NOMO-1 (cell line): ENCODE data around the gene SLC30A10.
A peak's percentile ranks its signal among the peaks of the same experiment; 100 is the strongest.
"Not testable (repeated sequence)": the region's sequence is repeated elsewhere in the genome, so short reads cannot be mapped to it uniquely, and the experiment has no call there.

Experiments
- DNase-seq, 2 experiments: peaks; one replicate each; lab custom pipeline; 2025; ENCODE audit not compliant: unreplicated experiment in 2 of 2; lab: John Stamatoyannopoulos, UW

Gene SLC30A10

DNA sequence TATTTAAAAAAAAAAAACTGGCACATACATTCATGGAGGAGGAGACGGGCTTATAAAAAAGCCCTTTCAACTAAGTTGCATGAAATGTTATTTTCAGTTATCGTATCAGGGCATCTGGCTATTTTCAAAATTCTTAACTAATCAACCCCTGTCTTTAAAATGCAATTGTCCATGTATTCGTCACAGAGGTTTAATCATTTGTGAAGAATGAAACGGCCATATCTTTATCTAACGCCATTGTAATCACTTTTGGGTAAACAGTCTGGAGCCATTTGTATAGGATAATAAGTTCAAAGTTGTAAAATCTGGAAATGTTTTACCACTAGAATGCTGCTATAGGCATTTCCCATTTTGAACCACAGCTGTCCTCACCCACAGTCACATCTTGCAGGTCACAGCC lies 30.4 kb downstream of the SLC30A10 start:
- no peak for DNase-seq

- not testable (repeated sequence) for DNase-seq
Observed at GRCh38 chr1:219892271-219892670, 36.1 kb downstream of the SLC30A10 start.

DNA sequence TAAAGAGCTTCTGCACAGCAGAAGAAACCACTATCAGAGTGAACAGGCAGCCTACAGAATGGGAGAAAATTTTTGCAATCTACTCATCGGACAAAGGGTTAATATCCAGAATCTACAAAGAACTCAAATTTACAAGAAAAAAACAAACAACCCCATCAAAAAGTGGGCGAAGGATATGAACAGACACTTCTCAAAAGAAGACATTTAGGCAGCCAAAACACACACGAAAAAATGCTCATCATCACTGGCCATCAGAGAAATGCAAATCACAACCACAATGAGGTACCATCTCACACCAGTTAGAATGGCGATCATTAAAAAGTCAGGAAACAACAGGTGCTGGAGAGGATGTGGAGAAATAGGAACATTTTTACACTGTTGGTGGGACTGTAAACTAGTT lies 36.5 kb downstream of the SLC30A10 start:
- not testable (repeated sequence) for DNase-seq

- DNase-seq, result not testable (repeated sequence)
Observed at GRCh38 chr1:219888667-219889066, 39.7 kb downstream of the SLC30A10 start.

GRCh38 chr1:219885680-219886079 lies 42.7 kb downstream of the SLC30A10 start:
- DNase-seq, result no peak

DNA sequence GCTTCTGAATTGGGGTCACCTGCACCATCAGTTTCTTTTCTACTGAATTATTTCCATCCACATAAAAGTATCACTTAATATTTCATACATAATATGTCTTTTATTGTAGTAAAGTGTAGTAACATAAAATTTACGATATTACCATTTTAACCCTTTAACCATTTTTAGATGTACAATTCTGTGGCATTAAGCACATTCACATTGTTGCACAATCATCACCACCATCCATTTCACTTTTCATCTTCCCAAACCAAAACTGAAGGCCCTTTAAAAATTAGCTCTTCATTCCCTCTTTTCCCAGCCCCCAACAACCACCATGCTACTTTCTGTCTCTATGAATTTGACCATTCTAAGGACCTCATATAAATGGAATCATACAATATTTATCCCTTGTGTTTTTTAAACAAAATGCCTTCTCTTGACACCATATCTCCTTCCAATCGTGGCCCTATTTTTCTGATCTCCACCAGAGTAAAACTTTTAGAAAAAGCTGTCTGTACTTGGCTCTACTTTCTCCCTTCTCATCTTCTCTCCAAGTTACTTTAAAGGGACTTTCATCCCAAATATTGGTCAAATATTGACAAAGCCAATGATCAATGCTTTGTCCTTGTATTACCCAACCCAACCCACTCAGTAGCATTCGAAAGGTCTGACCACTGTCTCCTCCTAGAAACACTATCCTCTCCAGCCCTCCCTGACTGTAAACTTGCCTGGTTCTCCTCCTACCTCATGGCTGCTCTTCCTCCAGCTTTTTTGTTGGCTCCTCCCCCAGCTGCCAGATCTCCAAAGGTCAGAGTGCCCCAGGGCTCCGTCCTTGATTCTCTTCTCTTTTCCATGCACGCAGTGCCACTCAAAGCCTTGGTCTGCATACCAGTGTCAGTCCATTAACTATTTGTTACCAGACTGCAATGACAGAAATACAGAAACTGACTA lies 44.7 kb downstream of the SLC30A10 start:
- no peak for DNase-seq

DNA sequence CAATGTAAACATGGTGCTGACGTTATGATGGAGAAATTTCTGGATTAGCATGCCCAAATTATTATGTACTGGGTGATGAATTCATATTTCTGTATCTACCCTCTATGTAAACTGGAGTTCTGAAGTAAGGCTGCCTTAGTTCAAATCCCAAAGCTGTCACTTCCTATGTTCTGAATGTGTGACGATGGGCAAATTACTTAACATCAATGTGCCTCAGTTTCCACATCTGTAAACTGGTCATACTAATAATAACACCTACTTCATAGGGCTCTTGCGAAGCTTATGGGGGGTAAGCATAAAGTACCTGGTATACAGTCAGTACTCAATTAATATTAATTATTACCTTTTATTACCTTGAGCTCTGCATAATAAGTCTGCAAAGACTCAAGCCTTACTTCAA lies 45.6 kb downstream of the SLC30A10 start:
- no peak for DNase-seq

DNA sequence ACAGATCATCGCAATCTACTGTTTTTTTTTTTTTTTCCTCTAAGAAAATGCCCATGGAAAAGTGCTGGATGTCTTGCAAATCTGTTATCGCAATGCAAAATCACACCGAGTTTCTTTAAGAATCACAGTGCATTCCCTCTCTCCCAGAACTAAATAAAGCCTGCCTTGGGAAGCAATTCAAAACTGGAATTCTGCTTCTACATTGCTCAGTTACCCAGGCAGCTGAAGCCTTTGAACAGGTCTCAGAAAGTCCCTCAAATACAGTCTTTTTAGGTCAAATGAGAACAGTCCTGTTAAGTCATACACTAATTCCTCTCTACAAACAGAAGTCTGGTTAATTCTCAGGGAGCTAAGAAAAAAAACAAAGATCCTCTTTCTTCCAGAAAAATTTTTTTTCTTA lies 46.3 kb downstream of the SLC30A10 start:
- DNase-seq, result no peak

DNA sequence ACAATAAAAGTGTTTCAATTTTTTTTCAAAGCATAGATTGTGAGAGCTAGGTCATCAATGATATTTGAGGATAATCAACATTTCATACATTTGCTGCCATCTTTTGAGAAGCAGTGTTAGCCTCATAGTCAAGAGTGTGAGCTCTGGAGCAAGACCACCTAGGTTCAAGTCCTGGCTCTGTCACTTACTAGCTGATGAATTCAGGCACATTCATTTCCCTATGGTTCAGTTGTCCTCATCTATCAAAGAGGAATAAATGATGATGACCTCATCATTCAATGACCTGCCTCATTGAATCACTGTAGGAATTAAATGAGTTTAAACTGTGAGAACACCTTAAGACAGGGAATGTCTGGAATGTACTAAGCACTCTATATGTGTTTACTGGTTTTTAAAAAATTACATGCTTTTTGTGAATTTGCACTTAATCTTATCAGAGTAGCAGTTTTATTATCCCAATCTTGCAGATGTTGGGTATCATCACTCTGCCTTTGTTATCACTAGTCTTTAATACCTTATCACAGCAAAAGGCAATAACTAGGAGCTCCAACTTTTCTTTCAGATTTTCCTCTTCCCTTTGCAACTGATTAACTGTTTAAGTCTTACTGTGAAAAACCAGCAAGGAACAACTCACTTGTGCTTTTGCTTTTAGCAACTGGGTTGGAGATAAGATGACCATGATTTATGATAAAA lies 47.4 kb downstream of the SLC30A10 start:
- DNase-seq, result no peak

DNA sequence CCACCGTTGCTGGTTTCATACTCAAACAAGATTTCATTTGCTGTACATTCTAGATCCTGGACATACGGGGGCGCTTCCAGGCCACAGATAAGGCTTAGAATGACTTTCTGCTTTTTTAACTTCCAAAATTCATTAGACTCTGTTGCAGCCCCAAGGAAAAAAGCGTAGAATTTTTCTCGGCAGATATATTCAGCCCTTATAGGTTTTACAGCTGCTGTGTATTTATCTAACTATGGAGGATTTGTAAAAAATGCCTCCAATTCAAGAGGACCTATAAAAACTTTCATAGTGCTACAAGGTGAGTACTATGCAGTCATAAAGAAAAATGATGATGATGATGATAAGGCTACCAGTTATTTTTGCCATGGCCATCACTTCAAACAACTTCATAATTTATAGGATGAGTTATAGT lies 51.6 kb downstream of the SLC30A10 start:
- peak in 1 of 2 experiments; percentile 4 for DNase-seq

- DNase-seq, result no peak
Observed at GRCh38 chr1:219875860-219876259, 52.5 kb downstream of the SLC30A10 start.

DNA sequence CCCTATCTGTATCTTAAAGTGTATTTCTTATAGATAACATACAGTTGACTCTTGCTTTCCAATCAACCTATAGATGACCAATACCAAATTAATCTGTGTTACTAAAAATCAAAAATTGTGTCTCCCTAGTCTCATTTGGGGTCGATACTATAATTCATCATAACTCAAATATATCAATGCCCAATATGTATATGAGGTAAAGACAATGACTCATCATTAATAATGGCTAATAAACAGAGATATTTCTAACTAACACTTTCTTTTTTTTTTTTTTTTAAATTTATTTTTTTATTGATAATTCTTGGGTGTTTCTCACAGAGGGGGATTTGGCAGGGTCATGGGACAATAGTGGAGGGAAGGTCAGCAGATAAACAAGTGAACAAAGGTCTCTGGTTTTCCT lies 55.8 kb downstream of the SLC30A10 start:
- not testable (repeated sequence) for DNase-seq

GRCh38 chr1:219871427-219872057 lies 56.8 kb downstream of the SLC30A10 start:
- DNase-seq, result no peak

- not testable (repeated sequence) for DNase-seq
Observed at GRCh38 chr1:219868615-219869014, 59.7 kb downstream of the SLC30A10 start.
